CD4-positive, alpha-beta T cell treated with Interleukin-15 for 1 hour (primary cell): ENCODE results near the gene GGT1.
"Not testable (repeated sequence)": the region's sequence is repeated elsewhere in the genome, so short reads cannot be mapped to it uniquely, and the experiment has no call there.

Source experiments
- DNase-seq: peaks from one replicate; pipeline ENCODE4 v3.0.0-alpha.2; 2020

Gene GGT1

GRCh38 chr22:24599958-24600715 lies 2.9 kb upstream of the GGT1 start:
- not testable (repeated sequence) for DNase-seq

GRCh38 chr22:24601217-24602104 lies 1.5 kb upstream of the GGT1 start:
- peak; percentile 57 for DNase-seq

GRCh38 chr22:24602105-24602749 lies 766 bp upstream of the GGT1 start:
- not testable (repeated sequence) for DNase-seq

GRCh38 chr22:24603770-24604629 lies 1.0 kb downstream of the GGT1 start:
- DNase-seq, result not testable (repeated sequence)

- DNase-seq, result not testable (repeated sequence)
These were observed 3.3 kb downstream of the GGT1 start for GRCh38 chr22:24606340-24606739.

GRCh38 chr22:24607429-24607983 lies 4.5 kb downstream of the GGT1 start:
- DNase-seq, result peak; percentile 79

- not testable (repeated sequence) for DNase-seq
These were observed 5.3 kb downstream of the GGT1 start for GRCh38 chr22:24608327-24608726.

GRCh38 chr22:24609888-24610287 lies 6.9 kb downstream of the GGT1 start:
- not testable (repeated sequence) for DNase-seq

GRCh38 chr22:24614794-24615193 lies 11.8 kb downstream of the GGT1 start:
- DNase-seq, result not testable (repeated sequence)

GRCh38 chr22:24621244-24621643 lies 18.3 kb downstream of the GGT1 start:
- DNase-seq, result not testable (repeated sequence)

GRCh38 chr22:24622596-24622995 lies 19.6 kb downstream of the GGT1 start:
- DNase-seq, result not testable (repeated sequence)

- DNase-seq, result not testable (repeated sequence)
These were observed 24.9 kb downstream of the GGT1 start for GRCh38 chr22:24627911-24628310.

GRCh38 chr22:24629069-24629468 lies 26.1 kb downstream of the GGT1 start:
- not testable (repeated sequence) for DNase-seq

- not testable (repeated sequence) for DNase-seq
These were observed 27.9 kb downstream of the GGT1 start for GRCh38 chr22:24630812-24631427.

GRCh38 chr22:24631430-24632122 lies 28.6 kb downstream of the GGT1 start:
- not testable (repeated sequence) for DNase-seq

GRCh38 chr22:24632642-24633041 lies 29.6 kb downstream of the GGT1 start:
- DNase-seq, result not testable (repeated sequence)

- DNase-seq, result not testable (repeated sequence)
These were observed 30.4 kb downstream of the GGT1 start for GRCh38 chr22:24633231-24634023.

- DNase-seq, result not testable (repeated sequence)
These were observed 31.9 kb downstream of the GGT1 start for GRCh38 chr22:24634776-24635389.

GRCh38 chr22:24636513-24636912 lies 33.5 kb downstream of the GGT1 start:
- not testable (repeated sequence) for DNase-seq
